Peyer's patch (tissue), 4 donors: ENCODE measurements around the gene SNRNP70.

Experiments
- POLR2A ChIP-seq, 2 donors: fragments of 450-650 bp; IDR thresholded peaks; one replicate each; pipeline ENCODE4 v1.5.1; 2017; ENCODE audit warnings: antibody characterized with exemption in 2 of 2, mild to moderate bottlenecking in 2 of 2, moderate library complexity in 2 of 2
- TF ChIP-seq, protein P1 (sequence below), 6 experiments: fragments of 450-650 bp in 4 of 6; fragments of 200-600 bp in 2 of 6; sonication (generic) in 1 of 6; IDR thresholded peaks; one replicate each; pipeline ENCODE4 v1.5.1; 2017 to 2019; ENCODE audit warnings: antibody characterized with exemption in 6 of 6, mild to moderate bottlenecking in 3 of 6, moderate library complexity in 1 of 6

DNA sequence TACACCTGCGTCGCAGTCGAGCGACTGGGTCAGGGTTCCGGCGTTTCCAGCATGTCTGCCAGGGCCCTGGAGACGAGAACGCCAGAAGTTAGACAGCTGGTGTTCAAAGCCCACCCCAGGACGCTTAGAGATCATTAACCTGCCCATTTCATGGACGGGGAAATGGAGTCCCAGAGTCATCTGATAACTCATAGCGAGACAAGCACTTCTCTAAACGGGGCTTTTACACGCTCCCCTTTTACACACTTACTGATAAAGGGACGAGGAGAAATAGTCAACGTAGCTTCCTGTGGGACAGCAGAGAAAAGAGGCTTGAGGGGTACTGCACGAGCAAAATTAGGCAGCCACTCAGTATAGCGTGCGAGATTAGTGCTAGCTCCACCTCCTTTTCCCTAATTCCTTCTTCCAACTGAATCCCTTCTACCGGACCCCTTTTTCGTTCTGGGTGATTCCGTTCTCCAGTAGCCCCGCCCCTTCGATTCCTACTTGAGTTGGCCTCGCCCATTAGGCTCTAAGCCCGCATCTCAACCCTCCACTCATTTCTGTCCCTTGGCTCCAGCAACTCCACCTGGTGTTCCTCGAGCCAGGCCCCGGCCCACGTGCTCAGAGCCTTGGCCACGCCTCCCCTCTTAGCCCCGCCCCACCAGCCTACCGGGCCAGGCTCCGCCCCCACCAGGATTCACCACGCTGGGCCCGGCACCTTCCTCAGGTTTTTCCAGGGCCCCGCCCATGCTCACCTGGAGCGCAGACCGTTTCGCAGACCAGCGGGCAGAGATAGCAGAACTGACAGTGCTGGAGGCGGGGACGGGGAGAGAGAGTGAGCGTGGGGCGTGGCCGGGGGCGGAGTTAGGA is 66.2 kb downstream of the SNRNP70 start:
- TF ChIP-seq, protein P1, sequence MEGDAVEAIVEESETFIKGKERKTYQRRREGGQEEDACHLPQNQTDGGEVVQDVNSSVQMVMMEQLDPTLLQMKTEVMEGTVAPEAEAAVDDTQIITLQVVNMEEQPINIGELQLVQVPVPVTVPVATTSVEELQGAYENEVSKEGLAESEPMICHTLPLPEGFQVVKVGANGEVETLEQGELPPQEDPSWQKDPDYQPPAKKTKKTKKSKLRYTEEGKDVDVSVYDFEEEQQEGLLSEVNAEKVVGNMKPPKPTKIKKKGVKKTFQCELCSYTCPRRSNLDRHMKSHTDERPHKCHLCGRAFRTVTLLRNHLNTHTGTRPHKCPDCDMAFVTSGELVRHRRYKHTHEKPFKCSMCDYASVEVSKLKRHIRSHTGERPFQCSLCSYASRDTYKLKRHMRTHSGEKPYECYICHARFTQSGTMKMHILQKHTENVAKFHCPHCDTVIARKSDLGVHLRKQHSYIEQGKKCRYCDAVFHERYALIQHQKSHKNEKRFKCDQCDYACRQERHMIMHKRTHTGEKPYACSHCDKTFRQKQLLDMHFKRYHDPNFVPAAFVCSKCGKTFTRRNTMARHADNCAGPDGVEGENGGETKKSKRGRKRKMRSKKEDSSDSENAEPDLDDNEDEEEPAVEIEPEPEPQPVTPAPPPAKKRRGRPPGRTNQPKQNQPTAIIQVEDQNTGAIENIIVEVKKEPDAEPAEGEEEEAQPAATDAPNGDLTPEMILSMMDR (IDR thresholded peaks at IDR 0.05): no peak
- TF ChIP-seq POLR2A (IDR thresholded peaks at IDR 0.05): peak in 1 of 2 donors; percentile 58
